ENCODE data around the gene UCN2. TPM values are rescaled to one million over a fixed set of nuclear protein-coding genes. Genes with fewer than 3 reads are reported as not detected.

Gene UCN2
- not detected in 2 replicates for total RNA-seq (2014; rRNA removed; shearing (Covaris generic))

- DNase-seq (ENCODE audit: low spot score) = no peak
Measured at GRCh38 chr3:48563382-48563918, at the start of gene UCN2. TSS of gene UCN2 (minus strand) at chr3:48563781. CDS start at chr3:48563124, 657 bp downstream.

DNA sequence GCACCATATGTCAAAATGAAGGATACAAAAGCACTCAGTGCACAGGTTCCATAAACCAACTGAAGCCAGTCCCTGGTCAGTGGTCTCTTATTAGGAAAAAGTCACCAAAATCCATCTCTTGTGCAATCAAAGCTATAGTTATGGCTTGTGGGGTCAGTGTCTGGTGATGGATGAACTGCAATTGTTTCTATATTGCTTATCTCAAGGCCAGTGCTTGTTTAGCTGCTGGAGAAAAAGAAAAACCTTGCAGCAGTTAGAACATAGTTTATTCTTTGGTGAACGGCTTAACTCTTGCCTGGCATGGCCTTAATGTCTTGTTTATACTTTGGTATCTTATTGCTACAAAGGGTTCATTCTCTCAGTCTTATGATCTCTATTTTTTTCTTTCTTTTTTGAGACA, 48.7 kb upstream of the UCN2 start:
- DNase-seq (ENCODE audit: low spot score) = no peak

DNA sequence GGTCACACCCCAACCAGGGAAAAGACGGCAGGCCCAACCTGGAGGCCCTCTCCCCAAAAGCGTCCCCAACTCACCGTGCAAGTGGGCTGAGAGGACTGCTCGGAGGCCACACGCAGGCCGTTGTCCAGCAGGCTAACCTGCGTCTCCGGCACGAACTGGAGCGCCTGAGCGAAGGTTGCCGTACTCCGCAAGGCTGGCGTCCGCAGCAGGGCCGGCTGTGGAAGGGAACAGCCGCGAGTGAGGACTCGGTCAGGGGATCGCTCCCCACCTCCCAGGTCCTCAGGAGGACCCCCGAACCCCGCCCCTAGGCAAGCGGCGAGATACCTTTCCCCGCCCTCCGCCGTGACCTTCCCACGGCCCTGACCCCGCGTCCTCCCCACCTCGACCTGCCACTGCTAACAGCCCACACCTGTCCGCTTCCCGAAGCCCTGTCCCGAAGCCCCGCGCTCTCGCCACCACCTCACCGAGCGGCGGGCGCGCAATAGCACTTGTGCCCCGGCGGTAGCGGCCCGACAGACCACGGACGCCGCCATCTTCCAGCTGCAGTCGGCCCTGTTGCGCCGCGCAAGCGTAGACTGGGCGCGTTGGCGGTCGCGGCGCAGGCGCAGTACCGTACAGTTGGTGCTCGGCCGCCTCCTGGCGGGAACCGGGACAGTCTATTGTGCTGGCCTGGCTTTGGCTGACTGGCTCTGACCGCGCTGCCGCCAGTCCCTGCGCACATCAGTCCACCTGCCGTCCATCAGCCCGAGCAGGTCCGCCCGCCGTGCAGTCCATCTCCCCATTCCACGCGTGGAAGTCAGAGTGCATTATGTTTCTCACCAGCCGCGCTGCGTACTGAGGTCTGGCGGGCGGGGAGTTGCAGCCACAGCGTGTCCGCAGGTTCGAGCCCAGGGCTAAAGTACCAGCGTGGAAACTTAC, 45.8 kb upstream of the UCN2 start, which contains the start of gene UQCRC1:
UQCRC1 (minus strand) TSS at position 559 of the 918 bp plus-strand sequence; CDS start at position 533, 26 bp downstream.
- peak; percentile 88 for DNase-seq (ENCODE audit: low spot score)

- no peak for DNase-seq (ENCODE audit: low spot score)
Measured at GRCh38 chr3:48607519-48607918, 43.9 kb upstream of the UCN2 start.

DNA sequence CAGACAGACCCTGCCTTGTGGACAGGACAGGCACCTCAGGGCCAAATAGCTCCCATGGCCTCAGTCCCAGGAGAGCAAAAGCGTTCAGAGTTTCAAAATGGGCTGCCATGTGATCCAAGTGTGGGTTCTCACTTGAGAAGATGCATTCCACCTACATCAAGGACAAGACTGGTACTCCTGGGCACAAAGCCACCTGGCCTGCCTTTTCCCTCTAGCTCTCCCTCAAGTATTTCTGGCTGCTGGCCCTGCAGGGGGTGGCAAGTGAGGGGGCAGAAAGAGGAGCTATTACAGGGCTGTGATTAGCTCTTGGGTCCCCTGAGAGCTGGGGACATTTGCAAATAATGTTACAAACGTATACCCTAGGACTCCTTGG, 38.0 kb upstream of the UCN2 start:
- DNase-seq (ENCODE audit: low spot score) = no peak

DNA sequence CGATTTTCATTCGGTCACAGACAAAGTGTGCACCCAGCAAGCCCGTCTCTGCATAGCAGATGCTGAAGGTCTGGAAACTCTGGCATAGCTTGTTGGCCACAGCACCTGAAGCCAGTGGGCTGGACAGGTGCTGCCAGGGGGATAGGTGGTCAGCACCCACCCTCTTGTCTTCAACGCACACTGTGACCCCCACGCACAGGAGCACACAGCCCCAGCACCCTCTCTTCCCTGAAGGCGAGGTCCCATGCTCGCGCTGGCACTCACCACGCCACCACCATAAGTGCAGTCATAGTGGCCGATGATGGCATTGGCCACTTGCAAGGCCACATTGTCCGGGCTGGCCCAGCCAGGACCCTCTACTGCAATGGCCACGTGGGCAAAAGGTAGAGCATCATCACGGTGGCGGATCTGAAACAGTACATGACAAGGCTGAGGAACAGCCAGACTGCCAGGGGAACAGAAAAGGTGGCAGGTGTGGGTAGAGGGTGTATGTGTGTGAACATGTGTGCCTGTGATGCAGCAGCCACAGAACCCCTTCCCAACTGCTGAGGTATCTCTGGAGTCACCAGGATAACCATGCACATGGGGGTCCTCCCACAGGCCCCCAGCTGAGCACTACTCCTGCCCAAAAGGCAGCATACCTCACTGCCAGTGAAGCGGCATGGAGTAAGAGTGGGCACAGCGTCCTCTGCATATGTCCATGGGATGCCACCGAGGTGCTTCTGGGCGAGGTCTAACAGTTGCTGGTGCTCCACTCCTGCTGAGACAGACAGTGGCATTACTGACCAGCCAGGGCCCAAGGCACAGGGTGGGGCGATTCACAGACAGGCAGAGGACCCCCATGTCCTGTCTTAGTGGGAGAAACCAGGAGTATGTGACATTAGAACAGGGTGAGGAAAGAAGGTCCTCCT, 37.4 kb upstream of the UCN2 start:
- no peak for DNase-seq (ENCODE audit: low spot score)

- no peak for DNase-seq (ENCODE audit: low spot score)
Measured at GRCh38 chr3:48599509-48600285, 36.1 kb upstream of the UCN2 start.

DNA sequence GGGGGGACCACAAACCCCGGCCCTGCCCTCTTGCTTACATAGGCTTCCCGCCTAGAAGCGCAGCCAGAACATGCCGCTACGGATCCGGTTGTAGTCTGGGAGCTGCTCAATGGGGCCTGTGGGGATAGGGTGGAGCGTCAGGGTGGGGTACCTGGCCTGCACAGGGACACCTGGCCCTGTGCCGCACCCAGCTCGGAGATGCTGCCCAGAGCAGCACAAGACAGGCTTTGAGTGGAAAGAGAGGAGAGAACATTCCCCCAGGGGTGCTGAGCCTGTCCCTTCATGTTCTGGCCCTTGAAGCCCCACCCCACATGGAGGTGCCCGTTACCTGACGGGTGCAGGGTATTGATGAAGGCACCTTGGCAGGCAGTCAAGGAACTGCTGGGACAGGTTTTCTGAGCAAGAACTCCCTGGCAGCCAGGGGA, 35.5 kb upstream of the UCN2 start:
- DNase-seq (ENCODE audit: low spot score) = no peak

DNA sequence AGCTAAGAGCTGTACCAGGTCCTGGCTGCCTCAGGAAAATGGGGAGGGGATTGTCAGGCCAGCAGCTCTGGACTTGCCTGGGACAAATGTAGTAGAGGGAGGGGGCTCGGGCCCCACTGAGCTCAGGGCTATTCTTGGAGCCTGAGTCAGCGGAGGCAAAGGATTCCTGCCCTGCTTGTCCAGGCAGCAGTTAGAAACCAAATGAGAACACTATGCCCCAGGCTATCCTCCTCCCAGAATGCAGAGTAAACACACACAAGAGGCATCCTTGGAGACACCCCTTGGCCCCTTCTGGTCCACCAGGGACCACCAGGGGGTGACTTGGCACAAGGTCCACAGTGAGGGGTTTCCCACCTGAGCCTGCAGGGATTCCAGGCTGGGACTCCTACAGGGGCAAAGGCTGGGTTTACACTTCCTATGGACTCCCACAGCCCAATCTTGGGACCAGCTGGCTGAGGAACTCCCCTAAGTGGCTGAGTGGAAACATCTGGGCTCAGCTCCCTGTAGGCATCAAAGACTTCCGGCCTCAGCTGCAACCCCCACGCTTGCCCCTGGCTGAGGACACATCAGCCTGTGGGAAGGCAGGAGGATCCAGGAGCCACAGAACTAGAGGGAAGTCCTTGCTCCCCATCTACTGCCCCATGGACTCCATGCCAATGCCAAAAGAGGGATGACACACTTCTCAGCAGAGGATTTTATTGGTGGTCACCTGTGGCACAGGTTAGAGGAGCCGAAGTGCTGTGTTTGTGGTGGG, 34.9 kb upstream of the UCN2 start:
- DNase-seq (ENCODE audit: low spot score) = no peak

DNA sequence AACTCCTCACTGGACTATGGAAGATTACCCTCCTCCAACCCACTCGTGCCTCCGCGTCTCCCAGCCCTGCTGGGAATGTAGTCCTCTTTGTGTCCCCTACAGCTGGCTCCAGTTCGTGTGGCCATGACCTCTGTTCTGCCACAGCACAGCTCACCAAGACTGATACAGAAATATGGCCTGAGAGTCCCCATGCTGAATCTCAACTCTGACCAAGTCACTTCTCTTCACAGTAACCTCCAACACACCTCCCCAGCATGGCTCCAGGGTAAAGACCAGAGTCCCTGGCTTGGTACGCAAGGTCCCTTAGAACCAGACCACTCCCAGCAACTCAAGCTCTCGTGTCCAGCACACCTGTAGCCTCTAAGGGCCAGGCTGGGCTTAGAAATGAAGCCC, 33.8 kb upstream of the UCN2 start:
- DNase-seq (ENCODE audit: low spot score) = no peak

DNA sequence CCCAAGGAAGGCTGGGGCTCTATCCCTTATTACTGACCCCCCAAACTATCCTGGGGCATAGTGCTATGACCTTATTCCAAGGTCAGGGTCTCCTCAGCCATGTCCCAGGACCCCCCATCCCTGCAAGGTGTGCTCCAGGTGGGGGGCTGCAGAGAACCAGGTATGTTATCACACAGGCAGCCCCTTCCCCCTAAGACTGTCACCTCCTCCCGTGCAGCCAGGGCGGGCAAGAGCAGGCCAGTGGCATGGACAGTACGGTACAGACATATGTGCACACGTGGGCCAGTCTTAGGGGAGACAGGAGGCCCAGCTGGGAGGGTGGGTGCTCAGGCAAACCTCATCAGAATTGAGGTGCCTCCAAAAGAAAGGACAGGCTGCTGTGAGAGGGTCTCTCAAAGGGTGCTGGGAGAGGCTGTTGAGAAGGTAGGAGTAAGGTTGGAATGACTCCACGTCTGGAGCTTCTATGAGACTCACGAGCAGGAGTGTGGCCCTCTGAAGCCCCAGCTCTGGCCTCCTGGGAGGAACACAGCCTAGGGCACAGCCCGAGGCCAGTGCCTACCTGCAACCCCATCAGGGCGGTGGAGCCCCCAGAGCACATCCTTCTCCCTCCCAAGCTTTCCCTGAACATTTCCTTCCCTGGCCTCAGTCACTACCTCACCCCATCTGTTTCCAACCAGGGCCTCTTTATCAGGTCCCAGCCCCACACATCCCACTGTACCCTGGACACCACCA, 33.3 kb upstream of the UCN2 start:
- no peak for DNase-seq (ENCODE audit: low spot score)

- DNase-seq (ENCODE audit: low spot score) = no peak
Measured at GRCh38 chr3:48596157-48596556, 32.6 kb upstream of the UCN2 start.

DNA sequence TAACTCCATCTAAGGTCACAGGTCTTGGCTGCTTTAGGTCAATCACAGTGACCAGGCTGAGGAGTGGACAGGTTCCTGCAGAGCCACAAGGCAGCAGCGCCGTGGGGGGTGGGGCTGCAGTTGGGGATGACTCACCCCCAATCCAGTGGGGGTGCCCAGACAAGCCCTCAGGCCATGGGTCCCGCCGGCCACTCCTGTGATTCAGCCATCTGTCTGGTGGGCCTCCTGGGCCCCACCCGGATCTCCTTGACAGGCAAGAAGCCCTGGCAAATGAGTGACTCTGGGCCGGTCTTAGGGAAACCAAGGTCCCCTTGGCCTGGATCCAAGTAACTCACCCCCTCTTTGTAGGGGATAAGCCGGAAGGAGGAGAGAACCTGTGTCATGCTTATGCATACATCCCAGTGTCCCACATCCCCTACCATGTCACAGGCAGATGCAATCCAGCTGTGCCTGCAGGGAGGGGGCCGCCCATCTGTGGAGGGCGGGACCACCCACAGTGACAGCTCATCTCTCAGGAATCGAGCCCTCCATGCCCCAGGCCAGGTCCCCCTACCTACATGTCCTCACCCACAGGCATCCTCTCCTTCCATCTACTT, 32.0 kb upstream of the UCN2 start:
- peak; percentile 18 for DNase-seq (ENCODE audit: low spot score)

DNA sequence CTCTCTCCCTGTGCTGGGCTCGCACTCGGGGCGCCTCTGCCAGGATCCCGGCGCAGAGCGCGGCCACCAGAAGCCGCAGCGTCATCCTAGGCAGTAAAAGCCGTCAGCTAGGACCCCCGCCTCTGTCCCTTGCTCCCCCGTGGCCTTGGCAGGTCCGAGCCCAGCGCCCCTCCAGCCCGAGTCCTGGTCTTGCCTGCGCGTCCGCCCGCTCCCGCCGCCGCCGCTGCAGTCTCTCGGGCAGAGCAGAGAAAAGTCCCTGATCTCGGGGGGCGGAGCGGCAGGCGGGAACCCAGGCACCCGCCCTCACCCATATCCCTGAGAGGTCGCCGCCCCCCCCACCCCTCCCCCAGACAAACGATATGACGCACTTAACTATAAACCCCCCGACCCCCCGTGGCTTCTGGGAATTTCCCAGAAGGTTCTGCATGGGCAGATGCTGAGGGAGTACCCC, 31.5 kb upstream of the UCN2 start, which contains the start of gene COL7A1:
COL7A1 (minus strand) TSS at position 255 of the 451 bp plus-strand sequence; CDS start at position 85, 170 bp downstream.
- no peak for DNase-seq (ENCODE audit: low spot score)

DNA sequence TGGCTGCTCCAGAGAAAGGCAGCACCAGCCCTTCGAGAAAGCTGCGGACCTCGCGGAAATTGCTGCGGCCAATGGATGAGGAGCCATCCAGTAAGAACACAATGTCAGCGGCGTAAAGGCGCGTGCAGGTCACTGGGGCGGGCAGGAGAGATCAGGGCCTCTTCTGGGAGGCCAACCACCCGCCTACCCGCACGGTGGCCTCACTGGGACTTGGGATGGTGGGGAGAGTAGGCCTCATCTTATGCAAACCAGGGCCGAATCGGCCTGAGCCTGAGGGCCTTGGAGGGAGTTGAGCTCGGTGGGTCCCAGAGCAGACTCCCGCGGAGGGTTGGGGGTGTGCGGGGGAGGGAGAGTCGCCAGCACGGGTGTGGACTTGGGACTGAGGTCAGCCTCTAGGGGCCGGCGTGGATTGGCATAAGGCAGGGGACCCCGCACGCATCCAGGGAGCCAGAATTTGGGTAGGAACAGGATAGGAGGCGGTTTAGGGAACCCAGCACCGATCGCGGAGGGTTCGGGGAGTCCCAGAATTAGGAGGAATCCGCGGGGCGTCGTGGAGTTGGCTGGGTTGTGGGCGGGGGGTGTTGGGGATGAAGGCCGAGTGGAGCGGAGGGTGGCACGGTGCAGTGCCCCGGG, 31.0 kb upstream of the UCN2 start:
- no peak for DNase-seq (ENCODE audit: low spot score)

- DNase-seq (ENCODE audit: low spot score) = no peak
Measured at GRCh38 chr3:48593337-48593736, 29.8 kb upstream of the UCN2 start.

DNA sequence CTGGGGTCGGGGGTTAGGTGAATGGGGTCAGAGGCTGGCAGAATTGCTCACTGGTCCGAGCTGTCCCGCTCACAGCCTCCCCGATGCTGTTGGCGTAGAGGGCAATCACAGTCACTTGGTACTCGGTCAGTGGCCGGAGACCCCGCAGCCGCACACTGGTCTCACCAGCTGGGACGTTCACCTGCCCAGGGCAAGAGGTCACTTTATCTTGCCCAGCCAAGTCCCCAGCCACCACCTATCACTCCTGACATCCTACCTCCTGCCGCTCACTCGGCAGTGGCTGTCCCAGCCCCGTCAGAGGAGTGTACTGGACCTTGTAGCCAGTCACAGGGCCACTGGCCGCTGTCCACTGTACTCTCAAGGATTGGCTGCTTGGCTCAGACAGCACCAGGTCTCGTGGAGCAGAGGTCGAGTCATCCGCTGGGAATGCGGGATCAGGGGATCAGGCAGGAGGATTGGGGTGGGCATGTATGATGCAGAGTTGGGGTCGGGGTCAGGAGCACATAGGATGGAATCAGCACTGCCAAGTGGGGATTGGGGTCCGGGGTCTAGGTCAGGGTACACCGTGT, 29.0 kb upstream of the UCN2 start:
- DNase-seq (ENCODE audit: low spot score) = no peak

DNA sequence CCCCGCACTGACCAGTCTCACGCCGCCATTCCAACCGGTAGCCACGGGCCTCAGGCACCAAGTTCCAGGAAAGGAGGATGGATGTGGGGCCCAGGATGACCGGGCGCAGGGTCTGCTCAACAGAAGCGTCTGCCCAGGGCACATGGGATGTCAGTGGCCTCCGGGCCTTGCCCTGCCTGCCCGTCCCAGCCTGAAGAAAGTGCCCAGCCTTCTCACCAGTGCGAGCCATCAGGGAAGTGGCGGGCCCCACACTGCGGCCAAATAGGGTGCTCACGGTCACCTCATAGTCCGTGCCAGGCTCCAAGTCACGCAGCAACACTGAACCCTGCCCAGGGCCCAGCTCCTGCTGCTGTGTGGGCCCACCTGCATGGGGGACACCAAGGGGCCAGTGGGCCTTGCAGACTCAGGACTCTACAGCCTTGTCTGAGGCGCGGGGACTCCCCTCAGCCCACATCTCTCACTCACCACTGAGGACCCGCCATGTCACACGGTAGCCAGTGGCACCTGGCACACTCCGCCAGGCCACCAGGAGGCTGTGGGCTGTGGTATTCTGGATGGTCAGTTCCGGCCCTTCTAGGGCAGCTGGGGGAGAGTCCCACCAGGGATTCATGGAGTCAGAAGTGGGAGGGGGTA, 28.4 kb upstream of the UCN2 start:
- DNase-seq (ENCODE audit: low spot score) = no peak
